Colonic mucosa (tissue), 4 donors: ENCODE measurements around the gene CWC25. TPM values are rescaled to one million over a fixed set of nuclear protein-coding genes. Genes with fewer than 3 reads are reported as not detected.

Source experiments
- DNase-seq: peaks from one replicate; pipeline ENCODE4 v3.0.0-alpha.2; 2020
- H3K27ac ChIP-seq: fragments of 200-600 bp; one replicate; pipeline ENCODE4 v1.8.0; 2021
- H3K27me3 ChIP-seq: fragments of 200-600 bp; one replicate; pipeline ENCODE4 v1.8.0; 2021
- H3K36me3 ChIP-seq: fragments of 200-600 bp; one replicate; pipeline ENCODE4 v1.8.0; 2021
- H3K4me1 ChIP-seq: fragments of 200-600 bp; one replicate; pipeline ENCODE4 v1.8.0; 2021; ENCODE audit warnings: mild to moderate bottlenecking
- H3K4me3 ChIP-seq: fragments of 200-600 bp; one replicate; pipeline ENCODE4 v1.8.0; 2021
- H3K9ac ChIP-seq, 2 donors: one replicate each; pipeline ENCODE4 v1.7.0; 2013; ENCODE audit warnings: control low read depth in 2 of 2, low read depth in 2 of 2, low read length in 2 of 2
- H3K9me3 ChIP-seq: fragments of 200-600 bp; one replicate; pipeline ENCODE4 v1.8.0; 2021
- CTCF ChIP-seq: fragments of 200-600 bp; IDR thresholded peaks from one replicate; pipeline ENCODE4 v1.8.0; 2022; ENCODE audit warnings: antibody characterized with exemption, mild to moderate bottlenecking
- intact Hi-C: fragments of 100-400 bp; cut with DNase I; formaldehyde crosslinking; loops from one replicate; pipeline ENCODE4 v1.14.1; 2022
- total RNA-seq, 2 donors: library from RNA; stranded (reverse); fragmentation: NEBNext Ultra II Directional in 1 of 2; extraction: Animal tissue kit (Norgen Biotek cat#: 25700) in 1 of 2; gene quantifications; one replicate each; pipeline ENCODE4 v1.2.1, GENCODE V29; 2021
- donor health status: healthy.
- donor health status: DM: no; HTN: no; CAD: no.
- donor health status: DM: no; HTN: no; CAD: no.

CWC25 gene
- total RNA-seq, 2 donors from 2014 or later = 18.7 TPM

- H3K27me3 ChIP-seq = no peaks in the 10 kb centered on the region
- peak within 1 kb of the TSS; percentile 94 for H3K27ac ChIP-seq
- peaks cover 15% of the 10 kb centered on the region for H3K36me3 ChIP-seq
- peak; percentile 95 for DNase-seq
- intact Hi-C loops = loop anchor here (2.0 kb wide), 1 partner anchor 29 kb away; the partner anchor contains the start of gene CWC25
- H3K4me1 ChIP-seq = peaks cover 7% of the 10 kb centered on the region
- peak within 1 kb of the TSS; percentile 72 for H3K4me3 ChIP-seq
- TF ChIP-seq CTCF = no peak
- no peaks in the 10 kb centered on the region for H3K9me3 ChIP-seq
- peak within 1 kb of the TSS; percentile 70 to 100 for H3K9ac ChIP-seq
These were observed 28.4 kb upstream of the CWC25 start, which contains the start of gene RPL23 for GRCh38 chr17:38853292-38854219. Gene RPL23, minus strand, starts transcription at chr17:38853721. Its CDS starts 11 bp downstream, at chr17:38853710.

GRCh38 chr17:38852771-38853291 lies 27.7 kb upstream of the CWC25 start:
- peak overlapping the region; percentile 94 for H3K27ac ChIP-seq
- intact Hi-C loops = loop anchor here (2.0 kb wide), 1 partner anchor 28 kb away; the partner anchor contains the start of gene CWC25
- H3K4me3 ChIP-seq = peak overlapping the region; percentile 72
- no peak for DNase-seq
- peak overlapping the region; percentile 52 to 100 for H3K9ac ChIP-seq
- H3K4me1 ChIP-seq = peaks cover 7% of the 10 kb centered on the region
- TF ChIP-seq CTCF = no peak
- peaks cover 18% of the 10 kb centered on the region for H3K36me3 ChIP-seq
- H3K27me3 ChIP-seq = no peaks in the 10 kb centered on the region
- H3K9me3 ChIP-seq = no peaks in the 10 kb centered on the region

- peaks cover 7% of the 10 kb centered on the region for H3K4me1 ChIP-seq
- no peak for TF ChIP-seq CTCF
These were observed 26.3 kb upstream of the CWC25 start for GRCh38 chr17:38851434-38851833.

GRCh38 chr17:38850374-38850773 lies 25.3 kb upstream of the CWC25 start:
- no peak overlapping the region for H3K27ac ChIP-seq
- H3K9ac ChIP-seq = no peak overlapping the region
- H3K4me3 ChIP-seq = no peak overlapping the region
- intact Hi-C loops = no loop called here
- peaks cover 7% of the 10 kb centered on the region for H3K4me1 ChIP-seq
- peaks cover 22% of the 10 kb centered on the region for H3K36me3 ChIP-seq
- no peaks in the 10 kb centered on the region for H3K9me3 ChIP-seq
- no peak for DNase-seq
- no peak for TF ChIP-seq CTCF
- no peaks in the 10 kb centered on the region for H3K27me3 ChIP-seq

More at GRCh38 chr17:38851434-38851833, 26.3 kb upstream of the CWC25 start:
- no peak for DNase-seq
- Histone ChIP-seq H3K9me3 (no peaks in the 10 kb centered on the region), H3K4me3 (peak overlapping the region; percentile 72), H3K36me3 (peaks cover 22% of the 10 kb centered on the region), H3K27me3 (no peaks in the 10 kb centered on the region), H3K27ac (no peak overlapping the region), H3K9ac (peak overlapping the region; percentile 45 to 100)
- intact Hi-C loops = no loop called here

- H3K9me3 ChIP-seq = no peaks in the 10 kb centered on the region
- no peak for DNase-seq
- no peak overlapping the region for H3K4me3 ChIP-seq
- H3K27ac ChIP-seq = no peak overlapping the region
- intact Hi-C loops = no loop called here
- H3K4me1 ChIP-seq = peaks cover 7% of the 10 kb centered on the region
- H3K27me3 ChIP-seq = no peaks in the 10 kb centered on the region
- no peak overlapping the region for H3K9ac ChIP-seq
- TF ChIP-seq CTCF = no peak
- H3K36me3 ChIP-seq = peaks cover 22% of the 10 kb centered on the region
These were observed 24.0 kb upstream of the CWC25 start for GRCh38 chr17:38848939-38849605.
